Breast epithelium (tissue), 4 donors: ENCODE results near the gene KLHL29. TPM values are rescaled to one million over a fixed set of nuclear protein-coding genes. Genes with fewer than 3 reads are reported as not detected.

ENCODE experiments used
- DNase-seq, 2 donors: peaks; one replicate each; pipeline ENCODE4 v3.0.0-alpha.2; 2019; ENCODE audit warnings: low spot score in 2 of 2
- H3K27ac ChIP-seq, 2 donors: fragments of 200-600 bp; sonication (generic) in 1 of 2; one replicate each; pipeline ENCODE4 v1.5.1; 2016 to 2019; ENCODE audit warnings: mild to moderate bottlenecking in 1 of 2
- H3K27me3 ChIP-seq, 2 donors: fragments of 200-600 bp; sonication (generic) in 1 of 2; one replicate each; pipeline versions ENCODE4 v1.5.1 to v1.6.0; 2017 to 2019; ENCODE audit warnings: control low read depth in 1 of 2, mild to moderate bottlenecking in 1 of 2
- H3K36me3 ChIP-seq: fragments of 200-600 bp; one replicate; pipeline ENCODE4 v1.5.1; 2019
- H3K4me1 ChIP-seq, 2 donors: fragments of 200-600 bp; sonication (generic); one replicate each; pipeline ENCODE4 v1.5.1; 2016 to 2019; ENCODE audit warnings: control low read depth in 1 of 2
- H3K4me3 ChIP-seq, 3 donors: fragments of 200-600 bp; sonication (generic); 1 replicate in 2 of 3; 2 replicates in 1 of 3; pipeline ENCODE4 v1.5.1; 2016 to 2019; ENCODE audit warnings: mild to moderate bottlenecking in 3 of 3, moderate library complexity in 2 of 3
- H3K9me3 ChIP-seq, 2 donors: fragments of 200-600 bp; sonication (generic) in 1 of 2; one replicate each; pipeline ENCODE4 v1.5.1; 2016 to 2019; ENCODE audit warnings: control low read depth in 1 of 2
- CTCF ChIP-seq, 3 donors: fragments of 450-650 bp; IDR thresholded peaks; one replicate each; pipeline ENCODE4 v1.5.1; 2016 to 2017; ENCODE audit warnings: antibody characterized with exemption in 3 of 3, mild to moderate bottlenecking in 3 of 3, moderate library complexity in 3 of 3
- POLR2A ChIP-seq: fragments of 450-650 bp; IDR thresholded peaks from one replicate; pipeline ENCODE4 v1.6.1; 2016; ENCODE audit warnings: antibody characterized with exemption, mild to moderate bottlenecking, moderate library complexity
- POLR2AphosphoS5 ChIP-seq, 3 donors: sonication (generic); formaldehyde crosslinking; IDR thresholded peaks; one replicate each; pipeline ENCODE4 v1.6.1; 2017; ENCODE audit warnings: antibody characterized with exemption in 3 of 3
- intact Hi-C: fragments of 100-400 bp; cut with DNase I; formaldehyde crosslinking; loops from one replicate; pipeline ENCODE4 v1.15.1; 2023; ENCODE audit warnings: low total_unique reads
- total RNA-seq, 3 donors: library from RNA; depleted of rRNA; stranded (reverse); fragments of >200 nt; gene quantifications; one replicate each; pipeline ENCODE4 v1.1.0, GENCODE V29; 2016

The KLHL29 gene
- total RNA-seq, 3 donors from 2014 or later = 4.5 to 20.9 (median 14.7) TPM

GRCh38 chr2:23475036-23475435 lies 90.1 kb downstream of the KLHL29 start:
- no peak overlapping the region for H3K27ac ChIP-seq
- intact Hi-C loops = no loop called here
- H3K27me3 ChIP-seq = no peaks in the 10 kb centered on the region
- H3K4me3 ChIP-seq = no peak overlapping the region
- H3K4me1 ChIP-seq = no peaks in the 10 kb centered on the region
- no peaks in the 10 kb centered on the region for H3K36me3 ChIP-seq
- DNase-seq = no peak
- no peaks in the 10 kb centered on the region for H3K9me3 ChIP-seq
- TF ChIP-seq POLR2AphosphoS5 (IDR thresholded peaks at IDR 0.05) (no peak), CTCF (IDR thresholded peaks at IDR 0.05) (no peak), POLR2A (no peak)

DNA sequence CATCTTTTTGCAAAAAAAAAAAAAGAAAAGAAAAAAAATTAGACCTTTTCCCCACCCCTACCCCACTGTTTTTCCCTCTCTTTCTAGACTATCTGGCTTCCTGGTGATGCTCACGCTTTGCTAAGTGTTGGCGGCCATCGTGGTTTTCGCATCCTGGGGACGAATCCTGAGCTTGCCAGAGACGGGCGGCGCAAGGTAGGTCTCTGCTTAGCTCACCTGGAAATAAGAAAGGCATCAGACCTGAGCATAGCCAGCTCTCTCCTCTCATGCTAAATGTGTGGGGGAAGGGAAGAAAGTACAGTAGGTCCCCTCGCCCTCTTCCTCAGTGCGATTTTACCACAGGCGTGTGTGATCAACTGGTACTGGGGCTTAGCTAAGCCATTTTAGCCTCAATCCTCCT lies 90.5 kb downstream of the KLHL29 start:
- no peaks in the 10 kb centered on the region for H3K4me1 ChIP-seq
- no peak for DNase-seq
- H3K27me3 ChIP-seq = no peaks in the 10 kb centered on the region
- intact Hi-C loops = no loop called here
- no peak overlapping the region for H3K27ac ChIP-seq
- no peaks in the 10 kb centered on the region for H3K36me3 ChIP-seq
- H3K4me3 ChIP-seq = no peak overlapping the region
- no peaks in the 10 kb centered on the region for H3K9me3 ChIP-seq
- no peak for TF ChIP-seq POLR2A
- TF ChIP-seq POLR2AphosphoS5 (IDR thresholded peaks at IDR 0.05) = no peak
- TF ChIP-seq CTCF (IDR thresholded peaks at IDR 0.05) = no peak

DNA sequence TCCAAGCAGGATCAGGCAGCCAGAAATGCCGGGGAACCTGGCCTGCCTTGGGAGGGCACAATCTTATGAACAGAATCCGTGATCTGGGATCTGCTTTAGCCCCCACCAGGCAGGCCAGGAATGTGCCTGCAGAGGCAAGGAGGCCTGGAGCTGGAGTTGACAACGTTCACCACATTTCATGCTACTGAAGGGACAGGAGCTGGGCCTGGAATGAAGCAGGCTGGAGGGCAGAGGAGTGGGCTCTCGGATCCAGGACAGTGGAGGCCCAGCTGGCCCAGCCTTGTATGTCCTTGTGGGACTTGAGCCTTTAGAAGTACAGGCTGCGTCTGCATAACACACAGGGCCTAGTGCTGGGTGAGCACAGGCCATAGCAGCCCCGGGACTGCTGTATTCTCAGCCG lies 91.8 kb downstream of the KLHL29 start:
- intact Hi-C loops = no loop called here
- Histone ChIP-seq H3K27ac (no peak overlapping the region), H3K9me3 (no peaks in the 10 kb centered on the region), H3K4me1 (no peaks in the 10 kb centered on the region), H3K4me3 (no peak overlapping the region), H3K36me3 (no peaks in the 10 kb centered on the region), H3K27me3 (no peaks in the 10 kb centered on the region)
- DNase-seq = no peak
- no peak for TF ChIP-seq CTCF (IDR thresholded peaks at IDR 0.05)
- TF ChIP-seq POLR2A = no peak
- no peak for TF ChIP-seq POLR2AphosphoS5 (IDR thresholded peaks at IDR 0.05)

GRCh38 chr2:23477392-23477791 lies 92.4 kb downstream of the KLHL29 start:
- Histone ChIP-seq H3K4me3 (no peak overlapping the region), H3K4me1 (no peaks in the 10 kb centered on the region), H3K9me3 (no peaks in the 10 kb centered on the region), H3K36me3 (no peaks in the 10 kb centered on the region), H3K27ac (no peak overlapping the region), H3K27me3 (no peaks in the 10 kb centered on the region)
- TF ChIP-seq POLR2A = no peak
- TF ChIP-seq POLR2AphosphoS5 (IDR thresholded peaks at IDR 0.05) = no peak
- TF ChIP-seq CTCF (IDR thresholded peaks at IDR 0.05) = no peak
- intact Hi-C loops = no loop called here
- no peak for DNase-seq

- H3K27me3 ChIP-seq = no peaks in the 10 kb centered on the region
- no peaks in the 10 kb centered on the region for H3K4me1 ChIP-seq
- intact Hi-C loops = no loop called here
- DNase-seq = no peak
- no peak overlapping the region for H3K4me3 ChIP-seq
- no peaks in the 10 kb centered on the region for H3K9me3 ChIP-seq
- no peaks in the 10 kb centered on the region for H3K36me3 ChIP-seq
- TF ChIP-seq CTCF (IDR thresholded peaks at IDR 0.05) = no peak
- no peak for TF ChIP-seq POLR2AphosphoS5 (IDR thresholded peaks at IDR 0.05)
- no peak for TF ChIP-seq POLR2A
- no peak overlapping the region for H3K27ac ChIP-seq
These were observed 93.3 kb downstream of the KLHL29 start for GRCh38 chr2:23478087-23478932.
